ENCODE measurements around the gene GPR12.

GPR12 gene, protein sequence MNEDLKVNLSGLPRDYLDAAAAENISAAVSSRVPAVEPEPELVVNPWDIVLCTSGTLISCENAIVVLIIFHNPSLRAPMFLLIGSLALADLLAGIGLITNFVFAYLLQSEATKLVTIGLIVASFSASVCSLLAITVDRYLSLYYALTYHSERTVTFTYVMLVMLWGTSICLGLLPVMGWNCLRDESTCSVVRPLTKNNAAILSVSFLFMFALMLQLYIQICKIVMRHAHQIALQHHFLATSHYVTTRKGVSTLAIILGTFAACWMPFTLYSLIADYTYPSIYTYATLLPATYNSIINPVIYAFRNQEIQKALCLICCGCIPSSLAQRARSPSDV

DNA sequence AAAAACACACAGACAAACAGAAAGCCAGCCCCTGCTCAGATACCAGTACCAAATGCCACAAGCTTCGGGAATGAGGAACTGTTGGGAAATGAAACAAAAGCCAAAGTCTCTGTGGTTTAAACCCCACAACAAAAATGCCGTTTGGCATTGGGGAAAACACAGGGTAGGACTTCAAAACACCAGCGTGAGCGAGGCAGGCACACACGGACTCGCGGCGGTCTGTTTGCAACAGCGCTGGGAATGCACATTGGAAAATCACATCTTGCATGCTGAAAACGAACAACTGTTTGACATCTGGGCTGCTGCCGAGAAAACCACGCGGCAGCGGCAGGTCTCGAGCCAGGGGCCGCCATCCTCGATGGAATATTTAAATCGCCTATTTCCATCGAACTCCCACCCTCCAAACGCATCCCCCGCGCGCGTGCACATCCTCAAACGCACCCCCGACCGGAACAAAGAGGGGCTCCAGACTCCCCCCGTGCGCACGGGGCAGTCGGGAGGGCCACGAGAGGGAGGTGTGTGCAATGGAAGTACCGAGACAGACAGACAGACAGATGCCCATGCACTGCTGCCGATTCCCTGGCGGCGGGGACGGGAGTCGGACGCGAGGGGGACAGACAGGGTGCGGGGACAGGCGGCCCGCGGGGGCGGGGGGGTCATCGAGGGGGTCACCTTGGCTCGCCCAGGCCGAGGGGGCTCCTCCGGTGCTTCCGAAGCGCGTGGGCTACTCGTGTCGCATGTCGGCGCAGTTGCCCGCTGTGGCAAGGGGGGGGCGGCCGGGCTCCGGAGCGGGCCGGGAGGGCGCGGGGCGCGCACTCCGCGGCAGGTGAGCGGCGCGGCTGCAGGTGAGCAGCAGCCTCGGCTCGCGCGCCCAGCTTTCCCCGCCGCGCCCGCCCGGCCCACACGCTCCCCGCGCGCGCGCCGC, at the start of gene GPR12:
Gene GPR12, minus strand, starts transcription at position 880 of the 925 bp plus-strand sequence. CDS start 959 bp downstream, outside the sequence.
- Mint-ChIP-seq H3K27me3 (ENCODE audit: low read depth) (peaks cover 63% of the 10 kb centered on the region), H3K4me1 (ENCODE audit: low read depth) (no peaks in the 10 kb centered on the region), H3K36me3 (ENCODE audit: low read depth) (no peaks in the 10 kb centered on the region), H3K4me3 (no peak within 1 kb of the TSS), H3K9me3 (no peaks in the 10 kb centered on the region), H3K27ac (no peak within 1 kb of the TSS)
- DNase-seq (ENCODE audit: low spot score), result no peak

DNA sequence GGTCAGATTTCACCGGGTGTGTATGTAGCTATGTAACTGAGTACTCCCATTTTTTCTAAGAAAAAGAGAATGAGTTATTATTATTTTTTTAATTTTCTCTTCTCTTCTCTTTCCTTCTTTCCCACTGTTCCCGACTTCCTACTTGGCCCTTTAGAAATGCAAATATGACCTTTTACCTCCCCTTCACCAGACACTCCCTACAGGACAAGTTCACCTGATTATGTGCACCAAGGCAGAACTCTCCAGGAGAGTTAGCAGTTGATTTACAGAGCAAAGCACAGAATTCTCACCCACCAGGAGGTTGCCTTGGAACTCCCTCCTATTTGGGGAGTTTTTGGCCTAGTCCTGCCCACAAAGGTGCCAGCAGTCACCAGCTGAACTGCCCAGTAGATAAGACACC, 49.5 kb upstream of the GPR12 start:
- H3K4me3 Mint-ChIP-seq, result no peak overlapping the region
- no peak overlapping the region for H3K27ac Mint-ChIP-seq
- DNase-seq (ENCODE audit: low spot score), result no peak
- no peaks in the 10 kb centered on the region for H3K9me3 Mint-ChIP-seq
- H3K27me3 Mint-ChIP-seq (ENCODE audit: low read depth), result peaks cover 17% of the 10 kb centered on the region
- H3K4me1 Mint-ChIP-seq (ENCODE audit: low read depth), result no peaks in the 10 kb centered on the region
- no peaks in the 10 kb centered on the region for H3K36me3 Mint-ChIP-seq (ENCODE audit: low read depth)

DNA sequence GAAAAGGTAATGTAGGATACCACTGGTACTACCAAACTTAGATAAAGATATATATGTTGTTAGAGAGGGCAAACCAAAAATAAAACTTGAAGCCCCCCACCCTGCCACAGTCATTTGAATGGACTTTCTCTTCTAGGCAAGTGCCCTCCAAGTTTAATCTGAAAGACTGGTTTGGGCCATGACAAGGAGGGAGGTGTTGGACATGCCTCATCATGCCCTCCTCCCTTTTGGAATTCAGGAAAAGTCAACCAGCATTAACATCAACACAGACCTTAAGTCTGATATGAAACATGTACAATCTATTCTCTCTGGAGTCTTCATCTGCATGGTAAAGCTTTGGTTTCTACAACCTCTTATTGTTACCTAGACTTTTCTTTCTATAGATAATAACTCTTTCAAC, 46.3 kb upstream of the GPR12 start:
- Mint-ChIP-seq H3K27ac (no peak overlapping the region), H3K36me3 (ENCODE audit: low read depth) (no peaks in the 10 kb centered on the region), H3K4me3 (no peak overlapping the region), H3K27me3 (ENCODE audit: low read depth) (peaks cover 21% of the 10 kb centered on the region), H3K9me3 (no peaks in the 10 kb centered on the region), H3K4me1 (ENCODE audit: low read depth) (no peaks in the 10 kb centered on the region)
- no peak for DNase-seq (ENCODE audit: low spot score)

DNA sequence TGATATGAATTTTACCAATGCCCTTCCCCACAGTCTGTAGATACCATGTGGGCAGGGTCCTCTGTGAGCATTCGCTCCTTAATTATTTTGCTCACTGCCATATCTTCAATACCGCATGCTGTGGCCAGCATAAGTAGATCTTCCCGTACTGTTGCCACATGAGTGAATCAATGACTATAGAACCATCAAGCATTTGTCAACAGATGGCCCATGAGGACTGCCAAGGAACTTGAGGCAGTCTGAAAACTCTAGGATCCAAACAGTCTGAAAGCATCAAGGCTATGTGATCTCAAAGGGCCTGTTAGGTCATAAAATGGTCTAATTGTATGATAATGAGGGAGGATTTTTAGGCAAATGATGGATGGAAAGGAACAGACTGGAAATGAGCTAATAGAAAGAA, 27.4 kb upstream of the GPR12 start:
- DNase-seq (ENCODE audit: low spot score), result no peak
- Mint-ChIP-seq H3K27me3 (ENCODE audit: low read depth) (peaks cover 15% of the 10 kb centered on the region), H3K36me3 (ENCODE audit: low read depth) (no peaks in the 10 kb centered on the region), H3K4me1 (ENCODE audit: low read depth) (peaks cover 8% of the 10 kb centered on the region), H3K9me3 (no peaks in the 10 kb centered on the region), H3K27ac (no peak overlapping the region), H3K4me3 (no peak overlapping the region)

DNA sequence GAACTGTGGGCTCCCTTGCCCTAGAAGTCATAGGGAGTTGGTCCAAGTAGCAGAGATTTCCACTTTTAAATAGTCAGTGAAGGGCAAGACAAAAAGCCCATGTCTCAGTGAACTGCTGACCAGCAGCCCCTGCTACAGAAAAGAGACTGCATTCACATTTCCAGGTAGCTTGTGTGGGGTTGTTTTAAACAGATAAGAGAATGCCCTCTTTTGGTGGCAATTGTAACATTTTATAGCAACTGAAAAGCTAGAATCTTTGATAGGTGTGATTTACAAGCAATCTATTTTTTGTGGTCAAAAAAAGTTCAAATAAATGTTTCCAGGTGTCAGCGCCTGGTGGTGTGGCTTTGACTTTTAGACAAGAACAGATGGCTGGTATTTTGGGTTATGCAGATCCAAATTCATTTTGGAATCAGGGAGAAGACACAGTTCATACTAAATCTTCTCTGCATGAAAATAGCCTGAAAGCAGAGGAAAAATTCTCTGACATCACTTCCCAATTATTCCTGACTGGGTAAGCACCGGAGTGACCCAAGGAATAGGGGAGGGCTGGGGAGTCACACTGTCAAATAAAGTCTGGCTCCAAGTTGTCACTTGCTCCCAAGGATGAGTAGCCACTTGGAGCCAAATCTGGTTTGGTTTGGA, 26.2 kb upstream of the GPR12 start:
- no peaks in the 10 kb centered on the region for H3K36me3 Mint-ChIP-seq (ENCODE audit: low read depth)
- H3K27ac Mint-ChIP-seq, result no peak overlapping the region
- H3K4me3 Mint-ChIP-seq, result no peak overlapping the region
- H3K27me3 Mint-ChIP-seq (ENCODE audit: low read depth), result peaks cover 15% of the 10 kb centered on the region
- no peak for DNase-seq (ENCODE audit: low spot score)
- H3K9me3 Mint-ChIP-seq, result peaks cover 5% of the 10 kb centered on the region
- H3K4me1 Mint-ChIP-seq (ENCODE audit: low read depth), result peaks cover 8% of the 10 kb centered on the region

DNA sequence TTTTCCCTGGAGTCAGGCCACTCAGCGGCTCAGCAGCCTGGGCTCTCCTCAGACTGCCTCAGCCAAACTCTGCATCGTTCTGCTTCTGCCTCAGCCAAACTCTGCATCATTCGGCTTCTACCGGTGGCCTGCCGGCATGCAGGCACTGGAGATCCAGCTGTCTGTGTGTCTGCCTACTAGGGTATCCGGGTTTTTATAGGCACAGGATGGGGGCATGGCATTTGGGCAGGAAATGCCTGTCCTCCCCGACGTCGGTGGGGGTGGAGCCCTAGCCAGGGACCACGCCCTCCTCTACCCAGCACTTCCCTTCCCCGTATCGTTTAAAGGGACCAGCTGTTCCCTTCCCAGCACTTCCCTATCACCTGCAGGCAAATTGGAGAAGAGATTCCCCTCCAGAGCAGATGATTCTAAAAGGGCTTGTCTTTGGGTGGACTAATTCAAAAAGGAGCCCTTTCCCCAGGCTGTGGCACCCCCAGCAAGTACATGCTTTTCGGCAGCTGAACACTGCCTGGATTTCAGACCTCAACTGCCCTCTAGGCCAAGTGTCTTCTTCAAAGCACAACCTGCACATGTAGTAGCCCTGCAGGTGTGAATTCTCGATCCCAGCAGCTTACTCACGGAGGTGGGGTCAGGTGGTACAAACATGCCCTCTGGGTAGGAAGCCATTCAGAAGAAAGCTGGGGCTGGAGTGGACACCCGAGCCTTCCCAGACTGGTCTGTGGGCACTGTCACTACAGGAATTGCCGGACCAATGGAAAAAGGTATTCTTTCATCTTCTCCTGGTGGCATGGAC, 25.4 kb upstream of the GPR12 start:
- Mint-ChIP-seq H3K4me3 (peak overlapping the region; percentile 75), H3K27me3 (ENCODE audit: low read depth) (peaks cover 15% of the 10 kb centered on the region), H3K4me1 (ENCODE audit: low read depth) (peaks cover 8% of the 10 kb centered on the region), H3K9me3 (peaks cover 5% of the 10 kb centered on the region), H3K36me3 (ENCODE audit: low read depth) (no peaks in the 10 kb centered on the region), H3K27ac (no peak overlapping the region)
- DNase-seq (ENCODE audit: low spot score), result peak; percentile 17

DNA sequence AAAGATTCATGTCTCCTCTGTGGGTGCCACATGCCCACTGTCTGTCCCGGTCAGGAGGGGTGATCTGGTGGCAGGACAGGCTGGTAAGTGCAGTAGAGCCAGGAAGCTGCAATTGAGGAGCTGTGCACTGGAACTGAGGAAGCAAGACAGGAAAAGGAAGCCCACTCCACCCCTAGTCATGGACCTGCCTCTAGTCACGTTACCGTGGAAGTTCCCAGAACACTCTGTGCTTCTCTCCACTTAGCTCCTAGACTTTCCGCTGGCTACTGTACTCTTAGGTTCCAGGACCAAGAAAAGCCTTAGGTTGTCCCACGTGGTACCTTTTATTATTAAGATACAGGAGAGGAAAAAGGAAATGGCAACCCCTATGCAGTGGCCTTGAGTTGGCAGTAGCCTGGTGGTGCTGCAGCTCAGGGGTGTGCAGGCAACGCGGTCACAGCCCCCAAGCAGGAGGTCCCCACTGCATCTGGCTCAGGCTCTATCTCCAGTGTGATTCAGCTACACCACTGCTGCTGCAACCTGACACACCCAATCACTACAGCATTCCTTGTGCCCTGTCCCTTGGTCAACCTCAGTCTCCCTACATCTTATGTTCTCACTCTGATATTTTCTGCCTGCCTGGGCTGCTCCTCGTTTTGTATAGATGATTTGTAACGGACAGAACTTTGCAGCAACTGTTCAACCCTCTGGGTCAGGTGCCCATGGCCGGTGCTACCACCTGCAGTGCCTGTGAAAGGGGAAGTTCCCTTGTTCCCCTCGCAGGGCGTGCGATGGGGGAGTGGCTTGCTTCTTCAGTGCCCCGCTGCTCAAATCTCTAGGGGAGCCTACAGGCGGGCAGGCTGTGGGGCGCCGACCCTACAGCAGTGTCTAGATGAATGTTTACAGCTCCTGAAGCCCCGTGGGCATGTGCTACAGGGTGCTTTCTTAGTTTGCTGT, 24.4 kb upstream of the GPR12 start:
- no peak for DNase-seq (ENCODE audit: low spot score)
- Mint-ChIP-seq H3K27ac (no peak overlapping the region), H3K27me3 (ENCODE audit: low read depth) (peaks cover 15% of the 10 kb centered on the region), H3K36me3 (ENCODE audit: low read depth) (no peaks in the 10 kb centered on the region), H3K9me3 (peaks cover 5% of the 10 kb centered on the region), H3K4me3 (peak overlapping the region; percentile 75), H3K4me1 (ENCODE audit: low read depth) (peaks cover 8% of the 10 kb centered on the region)

DNA sequence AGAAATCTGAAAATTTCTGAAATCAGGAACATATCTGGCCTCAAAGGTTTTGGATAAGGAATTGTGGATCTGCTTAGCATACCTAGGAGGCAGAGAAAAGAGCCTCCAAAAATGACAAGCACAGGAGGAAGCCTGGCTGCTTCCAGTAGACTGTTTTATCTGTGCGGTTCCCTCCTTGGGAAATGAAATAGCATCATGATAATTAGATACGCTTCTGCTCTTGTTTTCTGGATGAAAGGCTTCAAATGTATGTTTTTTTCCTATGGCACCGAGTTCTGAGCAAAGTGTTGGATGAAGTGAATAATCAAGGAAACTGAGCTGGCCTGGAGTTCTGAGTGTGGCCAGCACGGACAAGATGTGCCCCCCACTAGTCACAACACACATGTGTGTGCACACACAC, 19.8 kb upstream of the GPR12 start:
- no peak for DNase-seq (ENCODE audit: low spot score)
- peaks cover 5% of the 10 kb centered on the region for H3K9me3 Mint-ChIP-seq
- H3K27ac Mint-ChIP-seq, result no peak overlapping the region
- H3K27me3 Mint-ChIP-seq (ENCODE audit: low read depth), result peaks cover 5% of the 10 kb centered on the region
- H3K4me3 Mint-ChIP-seq, result no peak overlapping the region
- H3K4me1 Mint-ChIP-seq (ENCODE audit: low read depth), result peaks cover 3% of the 10 kb centered on the region
- H3K36me3 Mint-ChIP-seq (ENCODE audit: low read depth), result no peaks in the 10 kb centered on the region

DNA sequence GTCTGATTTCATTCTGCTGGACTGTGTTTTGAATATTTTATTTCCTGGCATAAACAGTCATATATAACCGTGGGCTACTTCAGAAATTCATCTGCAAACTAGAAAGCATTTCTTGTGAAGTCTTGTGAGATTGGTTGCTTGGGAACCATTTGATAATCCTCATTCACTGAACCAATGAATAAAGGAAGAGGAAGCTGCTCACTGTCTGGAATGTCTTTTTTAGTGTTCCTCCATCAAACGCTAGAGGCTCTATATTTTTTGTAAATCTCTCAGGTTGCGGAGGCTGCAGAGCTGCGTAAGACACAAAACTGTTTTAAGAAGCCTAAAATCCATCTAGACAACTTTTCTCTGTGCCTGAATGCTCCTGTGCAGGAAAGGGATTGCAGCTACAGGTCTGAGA, 18.7 kb upstream of the GPR12 start:
- Mint-ChIP-seq H3K4me1 (ENCODE audit: low read depth) (no peaks in the 10 kb centered on the region), H3K27ac (no peak overlapping the region), H3K36me3 (ENCODE audit: low read depth) (no peaks in the 10 kb centered on the region), H3K4me3 (no peak overlapping the region), H3K27me3 (ENCODE audit: low read depth) (peaks cover 2% of the 10 kb centered on the region), H3K9me3 (peaks cover 5% of the 10 kb centered on the region)
- no peak for DNase-seq (ENCODE audit: low spot score)

DNA sequence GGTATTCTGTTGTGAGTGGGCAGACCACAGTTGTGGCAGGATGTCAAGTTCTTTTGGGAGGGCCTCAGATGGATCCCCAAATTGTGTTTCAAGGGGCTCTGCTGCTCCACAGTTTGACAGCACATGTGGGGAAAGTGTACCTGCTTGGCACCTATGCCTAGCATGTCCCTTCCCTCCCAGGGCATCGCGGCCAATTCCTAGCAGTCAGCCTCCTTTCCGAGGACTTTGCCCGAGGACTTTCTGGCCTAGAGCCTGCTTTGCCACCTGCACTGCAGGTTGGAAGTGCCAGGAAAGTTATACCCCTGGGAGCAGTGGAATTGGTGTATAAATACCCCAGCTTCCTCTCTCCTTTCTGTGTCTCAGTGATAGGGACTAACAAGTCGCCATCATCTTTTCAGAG, 11.9 kb upstream of the GPR12 start:
- no peaks in the 10 kb centered on the region for H3K36me3 Mint-ChIP-seq (ENCODE audit: low read depth)
- no peak overlapping the region for H3K27ac Mint-ChIP-seq

DNA sequence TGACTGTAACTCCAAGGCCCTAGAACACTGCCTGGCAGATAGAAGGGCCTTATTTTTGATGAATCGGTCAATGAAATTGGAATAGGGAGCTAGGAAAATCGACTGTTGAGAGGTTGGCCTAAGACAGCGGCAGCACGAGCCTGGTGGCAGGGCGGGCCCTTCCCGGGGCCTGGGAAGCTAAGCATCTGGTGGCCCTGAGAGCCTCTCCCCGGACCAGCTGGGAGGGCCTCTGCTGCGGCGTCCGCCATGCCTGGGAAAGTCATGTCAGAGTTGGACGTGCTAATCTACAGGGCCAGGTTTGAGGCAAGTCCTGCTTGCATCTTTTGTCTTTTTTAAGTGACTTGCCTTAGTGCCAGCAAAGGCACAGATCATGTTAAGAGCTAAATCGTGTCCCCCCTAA, 11.2 kb upstream of the GPR12 start:
- Mint-ChIP-seq H3K27me3 (ENCODE audit: low read depth) (no peaks in the 10 kb centered on the region), H3K4me1 (ENCODE audit: low read depth) (no peaks in the 10 kb centered on the region), H3K27ac (no peak overlapping the region), H3K4me3 (no peak overlapping the region), H3K36me3 (ENCODE audit: low read depth) (no peaks in the 10 kb centered on the region), H3K9me3 (no peaks in the 10 kb centered on the region)
- DNase-seq (ENCODE audit: low spot score), result no peak

More for the DNA sequence above, 11.9 kb upstream of the GPR12 start:
- H3K27me3 Mint-ChIP-seq (ENCODE audit: low read depth), result no peaks in the 10 kb centered on the region
- no peaks in the 10 kb centered on the region for H3K9me3 Mint-ChIP-seq
- H3K4me1 Mint-ChIP-seq (ENCODE audit: low read depth), result no peaks in the 10 kb centered on the region
- DNase-seq (ENCODE audit: low spot score), result no peak
- H3K4me3 Mint-ChIP-seq, result no peak overlapping the region

DNA sequence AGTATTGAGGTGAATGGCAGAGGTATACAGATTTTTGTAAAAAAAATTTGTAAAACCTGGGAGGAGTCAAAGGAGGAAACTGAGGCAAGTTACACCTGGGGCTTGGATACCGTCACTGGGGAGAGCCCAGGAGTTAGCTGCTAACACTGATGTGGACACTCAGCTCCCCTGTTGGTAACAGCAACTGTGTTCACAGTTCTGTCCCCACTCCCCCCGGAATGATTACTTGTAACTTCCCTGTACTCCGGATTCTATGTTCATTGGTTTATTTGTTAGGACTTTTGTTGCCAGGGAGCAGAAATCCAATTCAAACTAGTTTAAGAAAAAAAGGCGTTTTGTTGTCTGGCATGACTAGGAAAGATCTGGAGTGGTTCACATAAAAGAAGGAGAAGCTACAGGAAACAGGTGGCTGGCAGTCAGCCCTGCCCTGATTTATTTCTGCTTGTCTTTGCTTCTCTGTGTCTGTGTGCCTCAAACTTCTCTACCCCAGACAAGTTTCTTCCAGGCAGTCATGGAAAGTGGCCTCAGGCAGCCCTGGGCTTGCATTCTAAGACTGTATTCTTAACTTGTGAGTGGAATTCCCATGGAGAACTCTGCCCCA, 2.3 kb upstream of the GPR12 start:
- H3K4me1 Mint-ChIP-seq (ENCODE audit: low read depth), result no peaks in the 10 kb centered on the region
- no peaks in the 10 kb centered on the region for H3K36me3 Mint-ChIP-seq (ENCODE audit: low read depth)
- no peaks in the 10 kb centered on the region for H3K9me3 Mint-ChIP-seq
- no peak overlapping the region for H3K4me3 Mint-ChIP-seq
- DNase-seq (ENCODE audit: low spot score), result no peak
- no peak overlapping the region for H3K27ac Mint-ChIP-seq
- peaks cover 59% of the 10 kb centered on the region for H3K27me3 Mint-ChIP-seq (ENCODE audit: low read depth)
